ENCODE measurements around the gene TENM4.
"Not testable (repeated sequence)": the region's sequence is repeated elsewhere in the genome, so short reads cannot be mapped to it uniquely, and the experiment has no call there.

The TENM4 gene

GRCh38 chr11:78995171-78995570 is 445.7 kb downstream of the TENM4 start:
- DNase-seq: no peak

DNA sequence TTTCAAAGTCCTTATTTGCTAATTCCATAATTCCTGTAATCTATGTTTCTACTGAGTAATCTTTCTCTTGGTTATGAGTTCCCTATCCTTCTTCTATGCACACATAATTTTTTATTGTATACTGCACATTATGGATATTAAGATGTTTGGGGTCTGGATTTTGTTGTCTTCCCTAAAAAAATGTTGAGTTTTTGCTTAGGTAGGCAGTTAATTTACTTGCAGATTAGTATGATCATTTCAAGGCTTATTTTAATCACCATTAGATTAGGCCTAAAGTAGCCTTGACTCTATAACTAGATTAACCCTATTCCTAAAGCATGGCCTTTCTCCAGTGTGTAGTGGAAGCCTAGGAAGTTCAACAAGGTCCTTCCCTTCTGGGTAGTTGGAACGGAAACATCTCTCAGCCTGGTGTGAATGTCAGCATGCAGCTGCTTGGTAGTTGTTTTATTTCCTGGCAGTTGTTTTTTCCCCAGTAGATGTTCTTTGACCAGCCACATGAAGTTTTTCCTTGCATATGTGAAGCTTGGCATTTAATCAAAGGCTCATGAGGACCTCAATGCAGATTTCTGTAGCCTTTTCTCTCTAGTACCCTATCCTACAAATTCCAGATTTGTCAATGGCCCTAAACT is 446.9 kb downstream of the TENM4 start:
- no peak for DNase-seq

DNA sequence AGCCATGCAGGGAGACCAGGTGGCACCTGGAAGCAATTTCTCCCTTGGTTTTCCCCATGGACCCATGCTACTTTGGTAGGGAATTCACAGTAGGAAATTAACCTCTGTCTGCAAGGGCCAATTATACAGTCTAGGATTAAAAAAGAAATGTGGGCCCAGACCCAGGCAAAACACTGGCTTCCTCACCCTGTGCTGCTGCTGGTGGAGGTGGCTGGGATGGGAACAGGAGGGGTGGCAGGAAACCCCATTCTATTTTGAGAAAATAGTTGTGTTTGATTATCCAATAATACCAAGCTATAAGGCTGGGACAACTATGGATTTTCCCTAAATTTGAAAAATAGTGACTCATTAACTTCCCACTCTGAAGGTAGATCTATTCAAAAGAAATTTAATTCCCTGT is 449.1 kb downstream of the TENM4 start:
- DNase-seq: no peak

DNA sequence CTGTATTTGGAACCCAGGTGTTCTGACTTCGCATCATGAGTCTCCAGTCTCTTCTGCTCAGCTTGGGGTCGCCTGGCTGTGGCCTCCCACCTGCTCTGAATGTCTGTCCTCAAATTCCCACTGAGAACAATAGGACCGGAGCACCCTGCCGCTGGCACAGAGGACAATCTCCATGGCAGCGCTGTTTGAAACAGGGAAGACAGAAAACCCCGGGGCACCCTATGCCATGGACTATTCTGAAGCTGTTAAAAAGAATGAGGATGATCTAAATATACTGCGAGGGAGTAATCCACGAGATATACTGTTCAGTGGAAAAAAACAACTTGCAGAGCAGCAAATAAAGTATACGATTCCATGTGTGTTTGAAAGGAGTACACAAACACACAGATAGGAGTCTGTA is 450.6 kb downstream of the TENM4 start:
- DNase-seq: no peak

DNA sequence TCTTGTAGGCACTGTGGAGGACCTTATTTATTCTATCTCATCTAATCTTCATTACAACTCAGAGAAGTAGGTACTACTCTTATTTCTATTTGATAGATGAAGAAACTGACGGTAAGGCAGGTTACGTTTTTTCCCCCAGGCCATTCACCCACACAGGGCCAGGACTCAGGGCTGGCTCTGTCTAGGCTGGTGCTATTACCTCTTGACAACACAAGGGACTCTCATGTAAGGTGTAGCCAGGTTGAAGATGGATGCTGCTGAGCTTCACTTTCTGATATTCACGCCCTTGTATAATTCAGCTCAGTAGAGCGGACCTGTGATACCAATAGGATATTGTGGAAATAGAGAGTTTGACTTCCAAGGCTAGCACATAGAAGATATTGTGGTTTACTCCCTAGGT is 453.1 kb downstream of the TENM4 start:
- DNase-seq: no peak

DNA sequence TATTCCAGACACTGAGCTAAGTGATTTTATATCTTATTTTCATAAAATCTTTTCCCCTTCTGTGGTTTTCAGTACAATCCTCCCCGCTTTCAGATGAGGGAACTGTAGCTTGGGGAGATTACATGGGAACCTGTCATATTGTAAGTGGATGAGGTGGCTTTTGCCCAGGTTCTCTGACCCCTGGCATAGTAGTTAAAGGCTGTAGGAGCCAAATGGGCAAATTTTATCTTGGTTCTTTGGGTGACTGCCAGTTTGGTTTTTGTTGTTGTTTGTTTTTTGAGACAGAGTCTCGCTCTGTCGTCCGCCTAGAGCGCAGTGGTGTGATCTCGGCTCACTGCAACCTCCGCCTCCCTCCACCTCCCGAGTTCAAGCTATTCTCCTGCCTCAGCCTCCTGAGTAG is 454.5 kb downstream of the TENM4 start:
- DNase-seq: no peak

- DNase-seq: no peak
Measured at GRCh38 chr11:78985663-78986062, 455.2 kb downstream of the TENM4 start.

DNA sequence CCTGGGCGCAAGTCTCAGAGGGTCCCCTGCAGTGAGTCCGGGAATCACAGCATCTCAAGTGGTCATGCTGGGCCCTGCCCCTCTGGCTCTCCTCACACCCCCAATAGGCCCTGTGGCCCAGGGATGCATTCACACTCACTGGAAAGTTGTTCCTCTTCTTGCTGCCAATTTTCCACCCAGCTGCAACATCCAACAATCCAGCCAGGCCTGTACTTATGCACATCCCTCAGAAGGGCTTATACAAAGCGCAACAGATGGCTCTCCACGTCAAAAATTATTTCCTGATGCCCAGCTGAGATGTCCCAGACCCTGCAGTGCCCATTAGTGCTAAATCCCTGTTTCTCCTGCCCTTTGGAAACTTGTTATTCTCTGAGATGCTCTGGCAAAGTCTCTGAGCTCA is 458.4 kb downstream of the TENM4 start:
- no peak for DNase-seq

DNA sequence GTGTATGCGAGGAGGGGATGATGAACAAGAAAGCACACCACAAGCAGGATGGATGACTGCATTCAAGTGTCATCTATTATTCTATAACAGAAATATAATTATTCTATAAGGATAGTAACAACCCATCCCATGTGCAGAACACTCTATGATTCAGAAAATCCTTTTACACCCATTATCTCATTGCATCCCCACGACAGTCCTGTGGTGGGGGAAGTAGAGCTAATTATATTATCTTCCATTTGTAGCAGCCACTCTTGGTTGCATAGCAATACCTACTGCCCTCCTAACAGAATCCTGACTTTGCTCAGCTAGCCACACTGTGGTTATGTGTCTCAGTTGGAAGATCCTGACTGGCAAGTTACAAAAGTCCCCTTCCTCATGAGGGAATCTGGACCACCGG is 459.7 kb downstream of the TENM4 start:
- no peak for DNase-seq

DNA sequence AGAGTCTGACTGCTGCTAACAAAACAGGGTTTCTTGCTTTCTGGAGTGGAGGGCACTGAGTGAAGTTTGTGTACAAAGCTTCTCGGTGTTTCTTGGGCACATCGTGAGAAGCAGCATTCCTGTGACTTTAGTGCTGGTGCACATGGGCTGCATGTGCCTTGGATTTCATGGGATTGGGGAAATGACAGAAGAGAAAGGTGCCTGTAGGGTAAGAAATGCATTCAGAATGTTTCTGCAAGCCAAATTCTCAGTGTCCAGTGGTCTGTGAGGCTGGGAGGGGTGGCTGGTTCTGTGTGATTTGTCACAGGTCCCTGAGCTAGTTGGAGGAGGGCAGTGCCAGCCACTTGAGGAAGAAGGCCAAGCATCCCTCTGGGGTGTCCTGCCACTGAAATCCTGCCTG is 462.0 kb downstream of the TENM4 start:
- DNase-seq: no peak

DNA sequence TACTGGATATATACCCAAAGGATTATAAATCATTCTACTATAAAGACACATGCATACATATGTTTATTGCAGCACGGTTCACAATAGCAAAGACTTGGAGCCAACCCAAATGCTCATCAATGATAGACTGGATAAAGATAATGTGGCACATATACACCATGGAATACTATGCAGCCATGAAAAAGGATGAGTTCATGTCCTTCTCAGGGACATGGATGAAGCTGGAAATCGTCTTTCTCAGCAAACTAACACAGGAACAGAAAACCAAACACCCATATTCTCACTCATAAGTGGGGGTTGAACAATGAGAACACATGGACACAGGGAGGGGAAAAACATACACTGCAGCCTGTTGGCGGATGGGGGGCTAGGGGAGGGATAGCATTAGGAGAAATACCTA is 463.0 kb downstream of the TENM4 start:
- not testable (repeated sequence) for DNase-seq

GRCh38 chr11:78977009-78977408 is 463.8 kb downstream of the TENM4 start:
- DNase-seq: no peak

DNA sequence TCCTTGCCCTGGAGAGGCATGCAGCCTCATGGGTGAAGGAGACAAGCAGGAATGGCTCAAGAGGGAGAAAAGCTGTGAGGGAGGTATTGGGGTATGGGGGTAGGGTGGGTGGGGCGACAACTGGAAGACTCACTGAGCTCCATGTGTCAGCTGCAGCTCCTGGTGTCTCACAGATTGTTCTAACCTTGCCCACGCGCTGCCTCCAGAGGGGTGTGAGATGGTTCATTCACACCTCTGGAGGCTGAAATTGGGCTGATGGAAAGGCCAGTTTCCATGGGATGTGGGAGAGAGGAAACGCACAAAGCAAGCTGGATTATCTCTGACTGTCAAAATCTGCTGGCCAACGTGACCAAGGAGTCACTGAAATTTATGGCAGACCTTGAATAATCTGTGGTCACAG is 465.7 kb downstream of the TENM4 start:
- DNase-seq: no peak

DNA sequence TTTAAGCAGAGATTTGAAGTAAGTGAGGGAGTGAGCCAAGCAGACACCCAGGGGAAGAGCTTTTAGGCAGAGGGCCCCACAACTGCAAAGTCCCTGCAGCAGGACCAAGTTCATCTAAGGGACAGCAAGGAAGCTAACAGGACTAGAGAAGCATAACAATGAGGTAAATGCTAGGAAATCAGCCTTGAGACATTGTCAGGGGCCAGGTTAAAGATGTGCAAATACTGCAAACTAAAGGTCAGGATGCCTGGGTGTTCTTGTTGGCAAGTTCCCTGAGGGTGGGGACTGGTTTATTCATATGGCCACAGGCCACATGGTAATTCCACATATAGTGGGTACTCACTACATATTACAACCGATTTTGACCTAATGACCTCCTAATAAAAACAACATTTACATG is 467.0 kb downstream of the TENM4 start:
- DNase-seq: no peak

DNA sequence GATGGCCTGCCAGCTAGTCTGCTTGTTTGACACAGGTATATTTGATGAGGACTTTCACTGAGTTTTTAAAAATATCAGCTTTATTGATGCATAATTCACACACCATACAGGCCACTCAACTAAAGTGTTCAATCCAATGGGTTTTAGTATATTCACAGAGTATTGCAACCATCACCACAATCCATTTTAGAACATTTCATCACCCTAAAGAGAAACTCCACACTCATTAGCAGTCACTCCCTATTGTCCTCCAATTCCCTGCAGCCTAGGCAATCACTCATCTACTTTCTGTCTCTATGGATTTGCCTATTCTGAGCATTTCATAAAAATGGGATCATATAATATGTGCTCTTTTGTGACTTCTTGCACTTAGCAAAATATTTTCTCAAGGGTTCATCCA is 468.2 kb downstream of the TENM4 start:
- no peak for DNase-seq

DNA sequence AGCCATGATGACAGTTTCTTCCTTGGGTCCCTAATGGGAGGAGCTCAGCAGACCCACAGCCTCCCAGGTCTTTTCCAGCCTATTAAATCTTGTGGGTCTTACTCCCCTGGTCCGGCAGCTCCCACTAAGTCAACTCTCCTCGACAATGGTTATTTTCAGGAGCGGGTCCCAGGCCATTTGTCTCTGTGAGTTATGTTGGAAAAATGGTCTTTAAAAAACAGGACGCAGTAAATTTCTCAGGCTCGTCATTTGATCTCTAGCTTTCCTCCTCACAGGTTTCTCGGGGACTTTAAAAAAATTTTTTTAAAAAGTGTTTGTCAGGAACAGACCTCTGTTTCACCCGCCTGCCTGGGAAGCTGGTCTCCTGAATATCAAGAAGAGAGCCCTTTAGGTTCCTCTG is 468.7 kb downstream of the TENM4 start:
- no peak for DNase-seq

DNA sequence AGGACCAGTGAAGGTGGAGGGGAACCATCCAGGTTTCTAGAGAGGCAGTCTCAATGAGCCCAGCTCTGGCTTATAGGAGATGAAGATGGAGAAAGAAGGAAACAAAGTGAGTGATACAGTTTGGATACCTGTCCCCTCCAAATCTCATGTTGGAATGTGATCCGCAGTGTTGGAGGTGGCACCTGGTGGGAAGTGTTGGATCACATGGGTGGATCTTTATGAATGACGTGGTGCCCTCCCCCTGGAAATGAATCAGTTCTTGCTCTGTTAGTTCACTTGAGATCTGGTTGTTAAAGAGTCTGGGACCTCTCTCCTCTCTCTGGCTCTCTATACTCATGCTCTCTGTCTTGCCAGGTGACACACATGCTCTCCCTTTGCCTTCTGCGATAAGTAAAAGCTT is 473.0 kb downstream of the TENM4 start:
- DNase-seq: no peak

- DNase-seq: no peak
Measured at GRCh38 chr11:78965432-78965831, 475.4 kb downstream of the TENM4 start.

- no peak for DNase-seq
Measured at GRCh38 chr11:78961937-78962701, 478.7 kb downstream of the TENM4 start.

- no peak for DNase-seq
Measured at GRCh38 chr11:78961247-78961646, 479.6 kb downstream of the TENM4 start.

- DNase-seq: no peak
Measured at GRCh38 chr11:78958444-78958843, 482.4 kb downstream of the TENM4 start.

DNA sequence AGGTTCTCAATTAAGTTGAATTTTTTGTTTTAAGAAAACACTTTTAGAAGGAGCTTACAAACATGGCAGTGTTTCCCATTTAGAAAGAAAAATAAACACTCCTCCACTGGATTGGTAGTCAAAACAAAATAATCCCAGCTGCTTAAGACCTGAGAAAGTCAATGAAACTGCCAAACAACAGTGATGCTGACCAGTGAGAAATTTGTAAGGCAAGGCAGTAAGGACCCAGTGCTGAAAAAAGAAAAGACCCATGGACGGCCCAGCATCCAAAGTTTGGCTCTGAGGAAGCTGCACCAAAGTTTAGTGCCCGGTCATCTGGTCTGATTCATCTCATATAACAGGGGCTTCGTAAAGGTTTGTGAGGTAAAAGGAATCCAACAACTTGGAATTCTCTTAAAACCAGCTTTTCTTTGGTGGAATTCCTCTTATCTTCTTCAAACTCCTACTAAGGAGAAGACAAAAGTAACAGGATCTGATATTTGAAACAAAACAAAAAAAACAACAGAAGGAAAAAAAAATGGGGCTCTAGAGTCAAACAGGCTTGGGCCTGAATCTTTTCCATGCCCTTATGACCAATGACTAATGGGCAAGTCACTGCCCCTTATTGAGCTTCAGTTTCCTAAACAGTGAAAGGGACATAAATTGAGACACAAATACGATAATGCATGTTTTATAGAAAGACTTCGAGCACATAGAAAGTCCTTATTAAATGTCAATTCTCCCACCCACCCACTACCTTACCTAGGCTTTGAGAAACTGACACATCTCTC is 483.2 kb downstream of the TENM4 start:
- DNase-seq: no peak

- no peak for DNase-seq
Measured at GRCh38 chr11:78954696-78955095, 486.1 kb downstream of the TENM4 start.

GRCh38 chr11:78954261-78954660 is 486.6 kb downstream of the TENM4 start:
- DNase-seq: no peak
